Kidney capillary endothelial cell (primary cell): Measurements from ENCODE around the gene IL17RD.

Experiments used
- DNase-seq: peaks from one replicate; pipeline ENCODE4 v3.0.0-alpha.2; 2018; ENCODE audit warnings: low spot score

IL17RD gene

DNA sequence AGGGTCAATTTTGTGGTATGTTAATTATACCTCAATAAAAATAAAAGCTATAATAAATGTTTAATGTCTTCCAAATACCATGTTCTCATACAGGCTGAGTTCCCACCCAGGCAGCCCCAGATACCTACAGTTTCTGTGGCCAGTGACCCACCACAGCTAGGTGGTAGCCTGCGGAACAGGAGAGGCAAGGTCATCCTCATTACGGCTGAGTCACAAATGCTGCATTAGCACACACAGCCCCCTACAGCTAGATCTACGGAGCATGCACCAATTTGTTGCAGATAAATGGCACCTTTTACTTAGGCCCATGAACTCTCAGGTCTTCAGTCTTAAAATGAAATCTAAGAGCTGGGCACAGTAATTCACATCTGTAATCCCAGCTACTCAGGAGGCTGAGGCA lies 99.6 kb downstream of the IL17RD start:
- DNase-seq, result no peak

DNA sequence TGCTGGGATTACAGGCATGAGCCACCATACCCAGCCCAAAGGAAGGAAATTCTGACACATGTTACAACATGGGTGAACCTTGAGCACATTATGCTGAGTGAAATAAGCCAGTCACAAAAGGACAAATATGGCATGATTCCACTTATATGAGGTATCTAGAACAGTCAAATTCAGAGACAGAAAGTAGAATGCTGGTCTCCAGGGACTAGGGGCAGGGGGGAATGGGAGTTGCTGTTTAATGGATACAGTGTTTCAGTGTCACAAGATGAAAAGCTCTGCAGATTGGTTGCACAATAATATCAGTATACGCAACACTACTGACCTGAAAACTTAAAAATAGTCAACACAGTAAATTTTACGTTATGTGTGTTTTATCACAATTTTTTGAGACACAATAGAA lies 100.6 kb downstream of the IL17RD start:
- DNase-seq, result no peak

DNA sequence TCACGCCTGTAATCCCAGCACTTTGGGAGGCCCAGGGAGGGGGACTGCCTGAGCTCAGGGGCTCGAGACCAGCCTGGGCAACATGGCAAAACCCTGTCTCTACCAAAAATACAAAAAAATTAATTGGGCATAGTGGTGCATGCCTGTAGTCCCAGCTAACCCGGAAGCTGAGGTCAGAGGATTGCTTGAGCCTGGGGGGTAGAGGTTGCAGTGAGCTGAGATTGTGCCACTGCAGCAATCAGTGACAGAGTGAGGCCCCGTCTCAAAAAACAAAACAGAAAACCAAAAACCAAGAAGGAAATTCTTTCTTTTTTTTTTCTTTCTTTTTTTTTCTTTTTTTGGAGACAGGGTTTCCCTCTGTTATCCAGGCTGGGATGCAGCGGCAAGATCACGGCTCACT lies 101.2 kb downstream of the IL17RD start:
- no peak for DNase-seq

DNA sequence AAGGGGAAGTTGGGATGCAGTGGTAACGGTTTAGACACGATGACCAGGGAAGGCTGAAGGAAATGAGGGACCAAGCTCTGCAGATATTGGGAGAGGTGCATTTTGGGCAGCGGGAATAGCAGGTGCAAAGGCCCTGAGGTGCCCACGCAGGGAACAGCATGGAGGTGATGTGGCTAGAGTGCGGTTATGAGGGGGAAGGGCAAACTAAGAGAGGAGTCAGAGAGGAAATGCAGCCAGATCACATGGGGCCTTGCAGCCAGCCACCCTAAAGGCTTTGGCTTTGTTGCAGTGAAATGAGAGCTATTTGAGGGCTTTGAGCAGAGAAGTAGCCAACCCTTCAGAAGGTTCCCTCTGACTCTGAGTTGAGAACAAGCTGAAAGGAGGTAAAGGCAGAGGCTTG lies 102.1 kb downstream of the IL17RD start:
- no peak for DNase-seq

DNA sequence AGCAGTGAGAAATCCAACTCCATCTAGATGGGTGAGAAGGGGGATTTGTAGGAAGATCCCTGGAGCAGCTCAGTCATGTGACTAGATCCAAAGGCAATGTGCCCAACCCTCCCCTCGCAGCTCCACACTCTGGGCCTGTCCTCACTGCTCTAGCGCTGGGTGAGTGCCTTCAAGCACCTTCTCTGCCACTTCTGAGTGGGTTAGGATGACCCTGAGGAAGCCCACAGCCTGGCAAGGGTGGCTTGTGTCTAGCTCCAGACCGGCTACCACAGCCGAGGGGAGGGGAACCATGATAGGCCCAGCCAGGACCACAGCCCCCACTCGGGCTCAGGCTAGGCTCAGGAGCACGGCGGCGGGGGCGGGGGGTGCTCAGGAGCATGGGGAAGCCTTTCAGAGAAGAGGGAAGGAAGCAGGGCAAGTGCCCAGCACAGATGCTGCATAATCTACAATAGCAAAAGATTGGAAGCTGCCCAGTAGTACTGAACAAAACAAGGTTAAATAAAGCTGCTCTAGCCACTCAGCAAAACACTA lies 103.0 kb downstream of the IL17RD start:
- DNase-seq, result no peak

DNA sequence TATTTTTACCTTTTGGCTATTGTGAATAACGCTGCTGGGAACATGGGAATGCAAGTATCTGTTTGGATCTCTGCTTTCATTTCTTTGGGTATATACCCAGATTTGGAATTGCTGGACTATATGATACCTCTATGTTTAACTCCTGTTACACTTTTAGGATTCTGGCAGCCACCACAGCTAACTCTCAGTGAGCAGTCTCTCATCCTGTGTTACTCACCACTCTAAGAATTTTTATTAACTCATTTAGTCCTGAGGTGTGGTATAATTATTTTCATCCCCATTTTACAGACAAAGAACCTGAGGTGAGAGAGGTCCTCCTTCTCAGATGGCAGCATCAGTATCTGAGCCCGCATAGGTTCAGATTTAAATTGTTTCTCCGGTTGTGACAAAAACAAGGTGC lies 103.6 kb downstream of the IL17RD start:
- no peak for DNase-seq

DNA sequence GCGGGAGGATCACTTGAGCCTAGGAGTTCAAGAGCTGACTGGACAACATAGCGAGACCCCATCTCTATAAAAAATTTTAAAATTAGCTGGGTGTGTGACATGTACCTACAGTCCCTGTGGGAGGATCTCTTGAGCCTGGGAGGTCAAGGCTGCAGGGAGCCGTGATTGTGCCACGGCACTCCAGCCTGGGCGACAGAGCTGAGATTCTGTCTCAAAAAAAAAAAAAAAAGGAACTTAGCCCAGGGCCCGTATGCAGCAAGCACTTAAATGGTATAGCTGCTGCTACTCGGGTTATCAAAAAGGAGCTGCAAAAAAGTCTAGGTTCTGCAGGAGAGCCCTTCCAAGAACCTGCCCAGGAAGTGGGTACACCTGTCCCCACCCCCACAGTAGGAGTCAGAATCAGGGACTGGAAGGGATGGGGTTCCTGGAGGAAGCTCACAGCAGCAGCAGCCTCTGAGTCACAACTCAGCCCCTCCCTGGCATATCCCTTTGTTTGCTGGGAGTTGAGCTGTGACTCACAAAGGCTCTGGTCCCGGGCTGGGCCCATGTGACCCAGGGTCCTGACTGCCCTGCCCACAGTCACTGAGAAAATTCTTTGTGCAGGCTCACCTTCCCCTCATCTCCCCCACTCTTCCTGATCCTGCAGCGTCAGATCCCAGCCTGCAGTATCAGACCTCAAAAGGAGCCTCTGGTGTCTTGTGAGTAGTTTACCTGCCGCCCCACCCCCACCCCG lies 104.9 kb downstream of the IL17RD start, which contains the start of gene SPATA12:
Gene SPATA12 (plus strand): TSS at position 576 of the 733 bp plus-strand sequence. CDS start 13,031 bp downstream, outside the sequence.
- DNase-seq, result peak; percentile 97

DNA sequence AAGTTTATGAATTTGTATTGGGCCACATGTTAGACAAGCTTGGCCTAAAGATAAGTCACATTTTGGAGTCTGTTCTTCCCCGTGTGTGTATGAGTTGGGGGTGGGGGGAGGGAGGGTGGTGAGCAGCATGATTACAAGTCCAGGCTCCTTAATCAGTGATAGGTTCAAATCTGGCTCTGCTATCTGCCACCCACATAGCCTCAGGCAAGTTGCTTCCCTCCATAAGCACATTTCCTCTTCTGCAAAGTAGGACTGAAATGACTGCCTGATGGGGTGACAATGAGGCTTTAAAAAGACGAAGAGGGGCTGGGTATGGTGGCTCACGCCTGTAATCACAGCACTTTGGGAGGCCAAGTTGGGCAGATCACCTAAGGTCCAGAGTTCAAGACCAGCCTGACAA lies 105.7 kb downstream of the IL17RD start:
- no peak for DNase-seq

DNA sequence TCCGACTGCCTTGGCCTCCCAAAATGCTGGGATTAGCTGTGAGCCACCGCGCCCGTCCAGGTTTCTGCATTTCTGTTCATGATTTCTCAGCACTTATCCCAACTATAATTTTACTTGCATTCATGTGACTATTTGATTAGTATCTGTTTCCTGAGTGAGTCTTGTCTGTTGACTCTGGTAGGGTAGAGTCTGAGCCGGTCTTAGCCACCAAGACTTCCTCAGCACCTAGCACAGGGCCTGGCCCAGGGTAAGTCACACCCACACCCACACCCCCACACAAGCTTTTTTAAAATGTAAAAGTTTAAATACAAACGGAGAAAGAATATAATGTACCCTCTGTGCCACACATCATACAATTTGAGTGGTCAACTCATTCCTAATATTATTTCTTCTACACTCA lies 107.8 kb downstream of the IL17RD start:
- DNase-seq, result no peak

DNA sequence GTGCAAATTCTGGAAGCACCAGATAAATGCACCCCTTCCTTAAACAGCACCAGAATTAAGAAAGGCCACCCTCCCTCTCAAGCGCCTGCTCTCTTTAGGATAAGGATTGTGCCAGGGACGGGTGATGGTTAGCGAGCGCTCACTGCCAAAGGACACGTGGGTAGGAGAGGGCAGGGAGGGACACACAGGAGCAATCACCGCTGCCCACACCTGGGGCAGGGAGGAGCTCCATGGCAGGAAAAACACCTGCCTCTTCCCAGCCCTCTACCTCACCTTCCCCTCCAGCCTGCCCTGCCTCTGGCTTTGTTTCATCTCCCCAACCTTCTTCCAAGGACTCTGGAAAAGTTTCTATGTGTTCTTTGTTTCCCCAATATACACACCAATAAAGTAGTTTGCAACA lies 112.0 kb downstream of the IL17RD start:
- DNase-seq, result no peak

DNA sequence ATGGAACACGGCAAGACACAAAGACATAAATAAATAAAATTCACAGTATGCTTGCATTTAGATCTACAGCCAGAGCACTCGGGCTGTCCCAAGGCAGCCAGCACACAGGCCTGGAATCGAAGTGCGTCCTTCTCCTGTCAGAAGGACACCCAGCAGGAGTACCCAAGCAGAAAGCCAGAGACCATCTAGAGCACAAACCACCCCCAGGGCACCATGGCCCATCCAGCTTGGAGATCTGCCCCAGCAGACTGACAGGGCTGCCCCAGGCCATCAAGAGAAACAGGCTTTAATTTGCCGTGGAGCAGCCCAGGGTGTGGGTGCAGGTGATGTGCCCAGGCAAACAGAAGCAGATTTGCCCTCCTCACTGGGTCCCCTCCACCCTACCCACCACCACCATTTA lies 112.5 kb downstream of the IL17RD start:
- no peak for DNase-seq

DNA sequence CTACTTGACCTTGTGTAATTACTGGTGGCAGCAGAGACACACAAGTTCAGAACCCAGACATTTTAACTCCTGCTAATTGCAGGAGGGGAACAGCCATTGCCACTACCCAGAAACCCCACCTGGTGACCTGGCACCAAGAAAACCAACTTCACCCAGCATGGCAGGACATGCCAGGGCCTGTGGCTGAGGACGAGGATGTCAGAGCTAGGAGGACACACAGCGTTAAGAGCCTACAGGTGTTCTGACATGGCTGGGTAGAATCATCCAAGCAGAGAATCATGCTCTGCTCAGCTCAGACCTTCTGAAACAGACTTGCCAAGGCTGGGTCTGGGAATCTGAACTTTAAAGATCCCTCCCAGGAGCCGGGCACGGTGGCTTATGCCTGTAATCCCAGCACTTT lies 116.4 kb downstream of the IL17RD start:
- no peak for DNase-seq

DNA sequence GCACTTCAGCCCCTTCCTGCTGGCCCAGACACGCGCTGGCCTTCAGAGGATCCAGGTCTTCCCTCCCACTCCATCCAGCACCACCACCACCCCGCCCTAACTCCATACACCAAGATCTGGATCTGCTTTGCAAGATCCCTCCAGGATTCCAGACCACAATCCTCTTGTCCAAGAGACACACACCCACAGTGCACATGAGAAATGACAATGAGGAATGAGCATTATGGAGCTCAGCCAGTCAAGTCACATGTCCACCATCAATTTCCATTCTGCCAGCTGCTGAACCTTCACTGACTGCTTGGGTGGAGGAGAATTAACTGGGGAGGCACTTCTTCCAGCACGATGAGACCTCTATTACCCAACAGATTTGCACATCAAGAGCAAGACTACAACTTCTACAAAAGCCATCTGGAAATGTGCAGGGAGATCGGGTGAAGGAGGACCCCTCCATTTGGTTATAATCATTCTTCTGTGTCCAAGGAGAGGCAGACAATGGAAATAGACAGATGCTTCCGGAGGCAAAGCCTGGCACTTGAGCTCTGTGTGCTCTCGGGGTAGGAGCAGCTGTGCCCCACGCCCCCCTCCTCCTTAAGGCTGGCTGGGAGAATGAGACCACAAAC lies 117.0 kb downstream of the IL17RD start:
- DNase-seq, result no peak

DNA sequence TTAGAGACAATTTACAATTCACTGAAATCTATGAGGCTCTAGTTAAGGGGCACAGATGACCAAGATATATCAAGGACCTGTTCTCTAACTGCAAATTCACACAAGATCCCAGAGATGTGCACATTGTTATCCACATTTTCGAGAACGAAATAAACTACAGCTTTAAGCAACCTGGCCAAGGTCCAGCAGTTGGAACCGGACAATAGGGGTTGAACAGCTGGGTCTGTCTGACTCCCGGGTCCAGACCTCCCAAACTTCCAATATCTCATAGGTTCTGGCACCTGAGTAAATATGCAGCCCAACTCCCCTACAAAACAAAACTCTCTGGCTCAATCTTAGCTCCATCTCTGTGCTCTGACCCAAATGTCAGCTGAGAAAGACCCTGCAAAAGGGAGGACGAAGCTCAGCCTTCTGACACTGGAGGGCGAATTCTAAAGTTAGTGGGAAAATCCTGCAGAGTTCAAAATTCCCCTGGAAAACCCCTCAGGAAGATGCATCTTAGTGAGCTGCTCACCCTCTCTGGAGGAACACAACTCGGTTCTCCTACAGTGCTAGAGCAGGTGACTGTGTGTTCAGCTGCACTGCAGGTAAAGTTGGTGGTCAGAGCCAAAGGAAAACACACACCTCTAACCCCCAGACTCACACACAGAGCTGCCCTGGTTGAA lies 118.9 kb downstream of the IL17RD start:
- no peak for DNase-seq

DNA sequence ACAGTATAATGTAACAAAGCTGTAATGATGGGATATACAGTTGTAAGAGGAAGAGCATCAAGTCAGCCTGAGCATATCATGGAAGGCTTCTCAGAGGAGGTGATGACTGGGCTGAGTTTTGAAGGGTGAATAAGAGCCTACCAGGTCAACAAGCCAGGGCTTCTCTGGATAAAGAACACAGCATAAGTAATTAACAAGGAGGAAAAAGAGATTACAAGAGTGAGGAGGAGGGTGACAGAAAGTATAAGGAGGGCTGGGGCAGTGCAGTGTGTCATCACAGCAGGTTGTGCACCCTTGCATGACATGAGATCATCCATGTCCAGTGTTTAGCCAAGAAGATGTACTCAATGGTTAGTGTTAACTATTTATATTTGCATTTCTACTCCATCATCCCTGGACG lies 121.6 kb downstream of the IL17RD start:
- no peak for DNase-seq

DNA sequence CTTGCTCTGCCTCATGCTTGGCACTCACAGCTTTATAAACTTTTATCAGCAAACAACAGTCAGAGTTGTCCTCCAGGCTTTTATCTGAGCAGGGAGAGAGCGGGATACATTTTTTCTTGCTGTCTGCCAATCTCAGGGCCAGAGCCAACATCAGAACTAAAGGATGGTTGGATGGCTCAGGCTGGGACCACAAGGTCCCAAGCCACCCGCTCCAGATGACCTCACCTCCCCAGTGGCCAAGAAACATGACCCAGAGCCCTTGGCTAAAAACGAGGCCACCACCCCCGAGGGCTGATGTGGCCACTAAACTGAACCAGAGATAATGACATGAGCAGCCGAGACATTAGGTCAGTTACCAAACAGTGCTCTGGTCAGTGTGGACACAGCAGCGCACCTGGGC lies 123.5 kb downstream of the IL17RD start:
- no peak for DNase-seq
